ENCODE data around the gene DNAAF3. TPM values are rescaled to one million over a fixed set of nuclear protein-coding genes. Genes with fewer than 3 reads are reported as not detected.

The DNAAF3 gene
- total RNA-seq, 1 experiment from 2014 or later, result 52.8 TPM

DNA sequence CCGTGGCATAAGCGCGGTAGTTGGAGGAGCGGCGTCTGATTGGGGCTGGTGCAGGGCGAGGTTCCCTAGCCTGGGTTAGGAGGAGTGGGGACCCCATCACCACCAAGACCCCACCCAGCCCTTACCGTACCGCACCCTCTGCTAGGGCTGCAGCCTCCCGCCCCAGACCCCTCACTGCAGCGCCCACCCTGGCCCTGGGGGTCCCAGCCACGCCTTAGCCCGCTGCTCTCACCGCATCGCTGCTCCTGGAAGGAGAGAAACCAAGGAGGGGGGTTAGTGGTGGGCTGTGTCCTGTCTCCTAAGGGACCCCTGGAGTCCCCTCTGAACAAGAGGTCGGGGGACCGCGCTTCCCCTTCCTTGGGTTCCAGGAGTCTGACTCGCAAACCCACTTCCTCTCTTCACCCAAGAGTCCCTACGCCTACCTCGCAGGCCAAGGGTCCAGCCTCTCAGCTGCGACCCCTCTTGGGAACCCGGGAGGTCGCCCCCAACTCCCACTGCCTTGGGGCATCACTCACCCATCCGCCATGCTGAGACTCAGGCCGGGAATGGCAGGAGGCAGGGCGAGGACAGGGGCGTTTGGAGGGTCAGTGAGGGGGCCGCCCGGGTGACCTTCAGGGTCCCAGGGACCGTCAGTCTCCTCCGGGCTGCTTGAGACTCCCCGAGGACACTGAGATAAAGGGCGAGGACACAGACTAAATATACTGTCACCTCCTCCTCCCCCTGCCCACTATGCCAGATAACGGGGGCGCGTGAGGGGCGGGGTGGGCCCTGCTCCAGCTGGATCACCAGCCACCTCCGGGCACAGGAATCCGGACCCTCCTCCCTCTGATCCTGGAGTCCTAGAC lies 9.1 kb downstream of the DNAAF3 start, which contains the start of gene TNNI3:
Gene TNNI3, minus strand, starts transcription at position 669 of the 845 bp plus-strand sequence. Its CDS starts 143 bp downstream, at position 526.
- no peaks in the 10 kb centered on the region for H3K9me2 ChIP-seq (ENCODE audit: insufficient read depth)
- POLR2A ChIA-PET, result interaction anchor here (1.1 to 1.3 kb wide), 2 partner anchors 10 to 11 kb away, joined by 3 to 13 read pairs; no protein-coding TSS in a partner anchor
- RAD21 ChIA-PET (ENCODE audit: low non-redundant PET in 1 of 2, low total read pairs in 2 of 2, uncharacterized antibody in 2 of 2, unreplicated experiment in 2 of 2), result interaction anchor here in 1 of 2 experiments (0.7 kb wide), 1 partner anchor 298 kb away, joined by 3 read pairs; no protein-coding TSS in a partner anchor
- ATAC-seq, result no peak
- peak within 1 kb of the TSS; percentile 61 to 74 for H3K4me3 ChIP-seq (replicated peaks in 1 of 2; ENCODE audit: low read depth in 1 of 2, low read length in 2 of 2)
- no peaks in the 10 kb centered on the region for H3K9me3 ChIP-seq (ENCODE audit: control insufficient read depth in 1 of 2, insufficient read depth in 1 of 2, low read depth in 1 of 2, low read length in 2 of 2)
- BruUV-seq (replicated peaks), result no TSS peak
- CTCF ChIA-PET, result interaction anchor here (1.0 to 2.6 kb wide), 3 partner anchors 11 to 16 kb away, joined by 3 to 10 read pairs (median 9); no protein-coding TSS in a partner anchor
- H3K36me3 ChIP-seq (ENCODE audit: control insufficient read depth in 1 of 2, insufficient read depth in 2 of 2, low read length in 2 of 2), result no peaks in the 10 kb centered on the region; a peak in 1 of 4 replicates
- H2AFZ ChIP-seq (ENCODE audit: low read depth, low read length, poor library complexity, severe bottlenecking), result no peak within 1 kb of the TSS
- no peak for DNase-seq (ENCODE audit: low read depth, low spot score)
- peaks cover 12% of the 10 kb centered on the region for H3K79me2 ChIP-seq (ENCODE audit: insufficient read depth, low read length)
- H3K27ac ChIP-seq (ENCODE audit: low read depth, low read length), result peak within 1 kb of the TSS; percentile 78
- H3K4me1 ChIP-seq (ENCODE audit: control insufficient read depth in 1 of 2, insufficient read depth in 2 of 2, low read length in 2 of 2), result peaks cover 15 to 52% of the 10 kb centered on the region in 2 experiments
- intact Hi-C loops (cut with micrococcal nuclease), result loop anchor here (5.0 kb wide), 1 partner anchor 75 kb away; no protein-coding TSS in a partner anchor
- H3K4me2 ChIP-seq (ENCODE audit: low read length), result peak within 1 kb of the TSS; percentile 96
- H4K20me1 ChIP-seq (ENCODE audit: insufficient read depth), result no peaks in the 10 kb centered on the region
- H3K27me3 ChIP-seq (ENCODE audit: insufficient read depth, low read length), result no peaks in the 10 kb centered on the region
- no peak for TF ChIP-seq ZFX (IDR thresholded peaks at IDR 0.05)
- no peak for TF ChIP-seq EZH2 (IDR thresholded peaks at IDR 0.05)
- no peak for TF ChIP-seq CEBPB (IDR thresholded peaks at IDR 0.05; ENCODE audit: low read depth)
- TF ChIP-seq POLR2A (IDR thresholded peaks at IDR 0.05; ENCODE audit: borderline replicate concordance, extremely low read depth, insufficient read depth, insufficient read length), result no peak
- TF ChIP-seq, protein P1, sequence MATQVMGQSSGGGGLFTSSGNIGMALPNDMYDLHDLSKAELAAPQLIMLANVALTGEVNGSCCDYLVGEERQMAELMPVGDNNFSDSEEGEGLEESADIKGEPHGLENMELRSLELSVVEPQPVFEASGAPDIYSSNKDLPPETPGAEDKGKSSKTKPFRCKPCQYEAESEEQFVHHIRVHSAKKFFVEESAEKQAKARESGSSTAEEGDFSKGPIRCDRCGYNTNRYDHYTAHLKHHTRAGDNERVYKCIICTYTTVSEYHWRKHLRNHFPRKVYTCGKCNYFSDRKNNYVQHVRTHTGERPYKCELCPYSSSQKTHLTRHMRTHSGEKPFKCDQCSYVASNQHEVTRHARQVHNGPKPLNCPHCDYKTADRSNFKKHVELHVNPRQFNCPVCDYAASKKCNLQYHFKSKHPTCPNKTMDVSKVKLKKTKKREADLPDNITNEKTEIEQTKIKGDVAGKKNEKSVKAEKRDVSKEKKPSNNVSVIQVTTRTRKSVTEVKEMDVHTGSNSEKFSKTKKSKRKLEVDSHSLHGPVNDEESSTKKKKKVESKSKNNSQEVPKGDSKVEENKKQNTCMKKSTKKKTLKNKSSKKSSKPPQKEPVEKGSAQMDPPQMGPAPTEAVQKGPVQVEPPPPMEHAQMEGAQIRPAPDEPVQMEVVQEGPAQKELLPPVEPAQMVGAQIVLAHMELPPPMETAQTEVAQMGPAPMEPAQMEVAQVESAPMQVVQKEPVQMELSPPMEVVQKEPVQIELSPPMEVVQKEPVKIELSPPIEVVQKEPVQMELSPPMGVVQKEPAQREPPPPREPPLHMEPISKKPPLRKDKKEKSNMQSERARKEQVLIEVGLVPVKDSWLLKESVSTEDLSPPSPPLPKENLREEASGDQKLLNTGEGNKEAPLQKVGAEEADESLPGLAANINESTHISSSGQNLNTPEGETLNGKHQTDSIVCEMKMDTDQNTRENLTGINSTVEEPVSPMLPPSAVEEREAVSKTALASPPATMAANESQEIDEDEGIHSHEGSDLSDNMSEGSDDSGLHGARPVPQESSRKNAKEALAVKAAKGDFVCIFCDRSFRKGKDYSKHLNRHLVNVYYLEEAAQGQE (IDR thresholded peaks at IDR 0.05; ENCODE audit: low read depth), result no peak
- no peak for TF ChIP-seq SIN3A (IDR thresholded peaks at IDR 0.05; ENCODE audit: low read depth)
- TF ChIP-seq, protein P2, sequence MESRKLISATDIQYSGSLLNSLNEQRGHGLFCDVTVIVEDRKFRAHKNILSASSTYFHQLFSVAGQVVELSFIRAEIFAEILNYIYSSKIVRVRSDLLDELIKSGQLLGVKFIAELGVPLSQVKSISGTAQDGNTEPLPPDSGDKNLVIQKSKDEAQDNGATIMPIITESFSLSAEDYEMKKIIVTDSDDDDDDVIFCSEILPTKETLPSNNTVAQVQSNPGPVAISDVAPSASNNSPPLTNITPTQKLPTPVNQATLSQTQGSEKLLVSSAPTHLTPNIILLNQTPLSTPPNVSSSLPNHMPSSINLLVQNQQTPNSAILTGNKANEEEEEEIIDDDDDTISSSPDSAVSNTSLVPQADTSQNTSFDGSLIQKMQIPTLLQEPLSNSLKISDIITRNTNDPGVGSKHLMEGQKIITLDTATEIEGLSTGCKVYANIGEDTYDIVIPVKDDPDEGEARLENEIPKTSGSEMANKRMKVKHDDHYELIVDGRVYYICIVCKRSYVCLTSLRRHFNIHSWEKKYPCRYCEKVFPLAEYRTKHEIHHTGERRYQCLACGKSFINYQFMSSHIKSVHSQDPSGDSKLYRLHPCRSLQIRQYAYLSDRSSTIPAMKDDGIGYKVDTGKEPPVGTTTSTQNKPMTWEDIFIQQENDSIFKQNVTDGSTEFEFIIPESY (IDR thresholded peaks at IDR 0.05; ENCODE audit: extremely low read depth, insufficient replicate concordance, low read length), result no peak
- no peak for TF ChIP-seq SP1 (IDR thresholded peaks at IDR 0.05; ENCODE audit: low read depth)
- TF ChIP-seq YY1 (IDR thresholded peaks at IDR 0.05; ENCODE audit: extremely low read depth, insufficient replicate concordance, low read depth, low read length), result no peak
- TF ChIP-seq, protein P3, sequence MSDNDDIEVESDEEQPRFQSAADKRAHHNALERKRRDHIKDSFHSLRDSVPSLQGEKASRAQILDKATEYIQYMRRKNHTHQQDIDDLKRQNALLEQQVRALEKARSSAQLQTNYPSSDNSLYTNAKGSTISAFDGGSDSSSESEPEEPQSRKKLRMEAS (IDR thresholded peaks at IDR 0.05), result no peak
- no peak for TF ChIP-seq EZH2phosphoT487 (IDR thresholded peaks at IDR 0.05; ENCODE audit: borderline replicate concordance)
- no peak for TF ChIP-seq SRF (IDR thresholded peaks at IDR 0.05; ENCODE audit: low read depth)
- TF ChIP-seq JUND (IDR thresholded peaks at IDR 0.05), result no peak
- no peak for TF ChIP-seq POLR2AphosphoS5 (IDR thresholded peaks at IDR 0.05; ENCODE audit: low read depth, low read length)
- H3K9ac ChIP-seq (ENCODE audit: low read length), result peak within 1 kb of the TSS; percentile 81

Measured in HCT116 (cell line).